Lower lobe of right lung (tissue), 2 donors: ENCODE results near the gene EIF4E1B. TPM values are rescaled to one million over a fixed set of nuclear protein-coding genes. Genes with fewer than 3 reads are reported as not detected.
"Not testable (repeated sequence)": the region's sequence is repeated elsewhere in the genome, so short reads cannot be mapped to it uniquely, and the experiment has no call there.

Experiments
- ATAC-seq, 2 donors: fragments of 200-7000 bp; cut with Tn5 transposase; one replicate each; pipeline ENCODE4 v1.9.1; 2020 to 2022; ENCODE audit warnings: mild to moderate bottlenecking in 2 of 2, moderate library complexity in 2 of 2
- DNase-seq: peaks from one replicate; pipeline ENCODE4 v3.0.0-alpha.2; 2020
- H3K27ac ChIP-seq: fragments of 200-600 bp; one replicate; pipeline ENCODE4 v1.8.0; 2022
- H3K27me3 ChIP-seq: fragments of 200-600 bp; one replicate; pipeline ENCODE4 v1.8.0; 2022; ENCODE audit warnings: low read depth
- H3K36me3 ChIP-seq: fragments of 200-600 bp; one replicate; pipeline ENCODE4 v1.8.0; 2022; ENCODE audit warnings: mild to moderate bottlenecking
- H3K4me1 ChIP-seq: fragments of 200-600 bp; one replicate; pipeline ENCODE4 v1.8.0; 2022
- H3K4me3 ChIP-seq: fragments of 200-600 bp; one replicate; pipeline ENCODE4 v1.8.0; 2022; ENCODE audit warnings: mild to moderate bottlenecking
- H3K9me3 ChIP-seq: fragments of 200-600 bp; one replicate; pipeline ENCODE4 v1.8.0; 2022
- CTCF ChIP-seq: fragments of 200-600 bp; IDR thresholded peaks from one replicate; pipeline ENCODE4 v1.8.0; 2022; ENCODE audit warnings: antibody characterized with exemption, mild to moderate bottlenecking
- intact Hi-C: fragments of 100-400 bp; cut with DNase I; formaldehyde crosslinking; loops from one replicate; pipeline ENCODE4 v1.11.0; 2022
- total RNA-seq: library from RNA; stranded (reverse); fragmentation: NEBNext Ultra II Directional; extraction: Animal tissue kit (Norgen Biotek cat#: 25700); gene quantifications from one replicate; pipeline ENCODE4 v1.2.1, GENCODE V29; 2021
- donor health status: DM: no; HTN: yes; CAD: no; lungs with severe emphysema.

The EIF4E1B gene
- total RNA-seq, 1 donor from 2014 or later, result not detected

- DNase-seq (no peak), ATAC-seq (no peak)
- intact Hi-C loops, result no loop called here
- no peak overlapping the region for H3K27ac ChIP-seq
- no peak overlapping the region for H3K4me3 ChIP-seq
- no peaks in the 10 kb centered on the region for H3K27me3 ChIP-seq
- peaks cover 13% of the 10 kb centered on the region for H3K9me3 ChIP-seq
- H3K4me1 ChIP-seq, result no peaks in the 10 kb centered on the region
- H3K36me3 ChIP-seq, result no peaks in the 10 kb centered on the region
- no peak for TF ChIP-seq CTCF
Observed at GRCh38 chr5:176589039-176589769, 41.3 kb upstream of the EIF4E1B start.

GRCh38 chr5:176590035-176590717 is 40.3 kb upstream of the EIF4E1B start:
- no peaks in the 10 kb centered on the region for H3K36me3 ChIP-seq
- no peaks in the 10 kb centered on the region for H3K4me1 ChIP-seq
- peaks cover 4% of the 10 kb centered on the region for H3K9me3 ChIP-seq
- ATAC-seq (no peak), DNase-seq (no peak)
- H3K27me3 ChIP-seq, result no peaks in the 10 kb centered on the region
- no peak for TF ChIP-seq CTCF
- intact Hi-C loops, result no loop called here
- no peak overlapping the region for H3K27ac ChIP-seq
- no peak overlapping the region for H3K4me3 ChIP-seq

- DNase-seq, H3K27me3 ChIP-seq, H3K4me3 ChIP-seq, intact Hi-C loops, ATAC-seq, H3K9me3 ChIP-seq, H3K4me1 ChIP-seq, H3K36me3 ChIP-seq, H3K27ac ChIP-seq: not testable (repeated sequence)
Observed at GRCh38 chr5:176591667-176592066, 38.8 kb upstream of the EIF4E1B start.

- DNase-seq (no peak), ATAC-seq (no peak)
- intact Hi-C loops, result no loop called here
- Histone ChIP-seq H3K9me3 (no peaks in the 10 kb centered on the region), H3K4me1 (peaks cover 3% of the 10 kb centered on the region), H3K27ac (no peak overlapping the region), H3K27me3 (peaks cover 7% of the 10 kb centered on the region), H3K36me3 (no peaks in the 10 kb centered on the region), H3K4me3 (no peak overlapping the region)
- TF ChIP-seq CTCF, result no peak
Observed at GRCh38 chr5:176592573-176592972, 37.9 kb upstream of the EIF4E1B start.

GRCh38 chr5:176593273-176593869 is 37.1 kb upstream of the EIF4E1B start:
- Histone ChIP-seq H3K4me1 (peaks cover 3% of the 10 kb centered on the region), H3K36me3 (no peaks in the 10 kb centered on the region), H3K4me3 (no peak overlapping the region), H3K27me3 (peaks cover 15% of the 10 kb centered on the region), H3K27ac (no peak overlapping the region), H3K9me3 (no peaks in the 10 kb centered on the region)
- intact Hi-C loops, result no loop called here
- ATAC-seq, result no peak
- no peak for DNase-seq
- no peak for TF ChIP-seq CTCF

- no peak for TF ChIP-seq CTCF
- intact Hi-C loops, result no loop called here
- no peak for DNase-seq
- Histone ChIP-seq H3K36me3 (no peaks in the 10 kb centered on the region), H3K27me3 (peaks cover 18% of the 10 kb centered on the region), H3K4me1 (peaks cover 3% of the 10 kb centered on the region), H3K4me3 (no peak overlapping the region), H3K27ac (no peak overlapping the region), H3K9me3 (no peaks in the 10 kb centered on the region)
- no peak for ATAC-seq
Observed at GRCh38 chr5:176594554-176594953, 35.9 kb upstream of the EIF4E1B start.
